SW 1271 (cell line): ENCODE results near the gene DGLUCY.
"Not testable (repeated sequence)": the region's sequence is repeated elsewhere in the genome, so short reads cannot be mapped to it uniquely, and the experiment has no call there.

Source experiments
- DNase-seq, 2 experiments: peaks; one replicate each; lab custom pipeline; 2025; lab: John Stamatoyannopoulos, UW

DGLUCY gene

DNA sequence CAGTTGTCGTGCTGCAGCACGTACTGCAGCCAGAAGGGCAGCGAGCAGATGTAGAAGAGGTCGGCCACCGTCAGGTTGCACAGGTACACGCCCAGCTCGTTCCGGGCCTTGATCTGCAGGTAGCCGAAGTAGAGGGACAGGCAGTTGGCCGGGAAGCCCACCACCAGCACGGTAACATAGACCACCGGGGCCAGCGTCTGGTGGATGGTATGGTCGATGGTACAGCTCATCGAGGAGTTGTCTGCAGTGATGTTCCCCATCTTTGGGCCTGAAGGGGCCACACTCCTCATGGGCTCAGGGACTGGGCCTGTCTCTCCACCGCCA is 120.9 kb downstream of the DGLUCY start:
- DNase-seq, result no peak

DNA sequence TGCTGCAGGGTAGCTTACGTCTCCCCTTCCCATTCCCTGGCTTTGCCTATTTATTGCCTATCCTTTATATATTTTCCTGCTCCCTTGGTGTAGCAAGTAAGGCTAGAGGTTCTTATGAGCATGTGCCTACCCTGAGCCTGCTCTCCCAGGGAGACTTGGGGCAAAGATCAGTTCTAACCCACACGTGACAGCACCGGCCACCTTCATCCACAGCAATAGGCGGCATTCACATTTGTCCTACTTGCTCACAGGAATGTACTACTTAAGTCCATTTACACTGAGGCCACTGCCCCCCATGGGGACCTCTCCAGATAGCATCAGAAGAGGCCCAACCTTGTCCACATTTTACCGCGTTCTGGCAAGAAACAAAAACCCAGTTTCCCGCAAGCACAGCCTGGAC is 122.0 kb downstream of the DGLUCY start:
- no peak for DNase-seq

DNA sequence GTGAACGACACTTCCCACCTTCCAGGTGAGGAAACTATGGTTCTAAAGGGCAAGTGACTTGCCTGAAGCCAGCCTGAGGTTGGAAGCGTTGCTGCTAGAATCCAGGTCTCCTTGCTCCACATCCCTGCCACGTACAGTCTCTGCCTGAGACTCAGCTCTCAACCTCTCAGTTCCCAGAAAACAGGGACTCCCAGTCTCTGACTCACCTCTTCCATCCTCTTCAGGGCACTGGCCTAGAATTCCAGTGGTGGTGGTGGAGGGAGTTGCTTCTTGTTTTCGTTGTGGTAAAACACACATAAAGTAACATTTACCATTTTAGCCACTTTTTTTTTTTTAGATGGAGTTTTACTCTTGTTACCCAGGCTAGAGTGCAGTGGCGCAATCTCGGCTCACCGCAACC is 123.3 kb downstream of the DGLUCY start:
- no peak for DNase-seq

DNA sequence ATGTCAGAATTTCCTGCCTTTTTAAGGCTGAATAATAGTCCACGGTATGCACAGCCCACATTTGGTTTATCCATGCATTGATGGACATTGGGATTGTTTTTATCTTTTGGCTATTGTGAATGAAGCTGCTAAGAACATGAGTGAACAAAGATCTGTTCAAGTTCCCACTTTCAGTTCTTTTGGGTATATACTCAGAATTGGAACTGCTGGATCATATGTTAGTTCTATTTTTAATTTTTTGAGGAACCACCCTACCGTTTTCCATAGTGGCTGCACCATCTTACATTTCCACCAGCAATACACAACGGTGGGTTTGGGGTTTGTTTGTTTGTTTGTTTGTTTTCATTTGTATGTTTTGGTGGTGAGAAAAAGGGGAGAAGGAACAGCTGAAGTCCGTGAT is 124.2 kb downstream of the DGLUCY start:
- no peak for DNase-seq

DNA sequence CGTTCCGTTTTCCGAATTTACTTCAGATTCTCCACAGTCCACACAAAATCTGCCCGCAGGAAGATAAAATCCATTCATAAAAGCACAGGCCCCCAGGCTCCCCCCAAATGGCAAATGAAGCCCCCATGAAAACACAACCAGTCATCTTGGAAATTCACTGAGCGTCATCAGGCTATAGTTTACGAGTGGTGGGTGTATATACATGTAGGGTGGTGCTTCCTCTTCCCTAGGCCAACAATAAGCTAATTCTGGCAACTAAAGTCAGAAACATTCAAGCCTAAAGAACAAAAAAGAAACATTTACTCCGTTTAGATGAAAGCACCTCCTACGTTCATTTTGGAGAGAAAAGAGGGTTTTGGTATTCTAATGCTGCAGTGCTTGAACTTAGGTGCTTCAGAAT is 124.8 kb downstream of the DGLUCY start:
- no peak for DNase-seq

DNA sequence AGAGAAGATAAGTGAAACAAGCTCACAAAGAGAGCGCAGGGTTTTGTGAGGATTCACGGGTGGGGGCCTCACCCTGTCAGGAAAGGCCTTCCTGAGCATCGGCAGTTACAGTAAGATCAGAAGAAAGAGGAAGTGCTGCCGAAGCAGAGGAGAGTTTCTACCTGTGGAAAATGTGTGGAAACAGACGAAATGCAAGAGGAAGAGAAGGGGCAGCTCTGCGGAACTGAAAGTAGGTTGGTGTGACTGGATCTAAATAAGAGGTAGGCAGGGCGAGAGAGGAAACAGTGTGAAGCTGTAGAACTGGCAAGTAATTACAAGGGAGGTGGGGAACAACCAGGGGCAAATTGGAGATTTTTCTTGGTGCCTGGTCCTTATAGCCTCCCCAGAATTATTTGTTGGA is 128.0 kb downstream of the DGLUCY start:
- DNase-seq, result no peak

DNA sequence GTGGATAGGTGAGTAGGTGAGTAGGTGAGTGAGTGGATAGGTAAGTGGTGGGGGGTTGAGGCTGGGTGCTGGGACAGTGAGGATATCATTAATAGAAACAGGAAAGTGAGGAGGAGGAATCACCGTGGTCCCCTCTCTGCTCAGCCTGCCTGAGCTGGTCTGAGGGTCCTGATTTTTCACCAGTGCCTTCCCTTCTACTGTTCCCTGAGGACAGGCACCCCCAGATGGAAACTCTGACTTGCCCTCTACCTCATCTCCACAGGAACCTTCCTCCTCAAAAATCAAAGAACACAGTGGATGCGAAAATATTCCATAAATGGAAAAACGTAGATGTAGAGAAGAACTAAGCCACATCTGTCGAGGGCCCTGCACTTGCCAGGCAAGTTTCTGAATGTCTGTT is 128.8 kb downstream of the DGLUCY start:
- no peak for DNase-seq

DNA sequence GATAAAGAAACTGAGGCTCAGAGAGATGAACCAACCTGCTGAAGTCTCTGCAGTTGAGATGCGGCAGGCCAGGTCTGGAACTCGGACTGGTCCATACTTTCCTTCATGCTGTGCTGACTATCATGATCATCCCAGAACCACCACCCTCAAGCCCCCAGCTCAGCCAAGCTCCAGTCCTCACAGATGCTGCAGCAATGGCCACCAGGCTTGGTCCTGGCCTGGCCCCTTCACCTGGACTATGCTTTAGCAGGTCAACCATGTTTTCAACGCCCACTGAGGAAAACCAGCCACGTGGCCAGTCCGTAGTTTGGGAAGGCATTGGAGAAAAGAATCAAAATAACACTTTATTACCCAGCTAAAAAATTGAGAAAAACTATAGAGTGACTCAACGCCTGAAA is 129.2 kb downstream of the DGLUCY start:
- DNase-seq, result no peak

DNA sequence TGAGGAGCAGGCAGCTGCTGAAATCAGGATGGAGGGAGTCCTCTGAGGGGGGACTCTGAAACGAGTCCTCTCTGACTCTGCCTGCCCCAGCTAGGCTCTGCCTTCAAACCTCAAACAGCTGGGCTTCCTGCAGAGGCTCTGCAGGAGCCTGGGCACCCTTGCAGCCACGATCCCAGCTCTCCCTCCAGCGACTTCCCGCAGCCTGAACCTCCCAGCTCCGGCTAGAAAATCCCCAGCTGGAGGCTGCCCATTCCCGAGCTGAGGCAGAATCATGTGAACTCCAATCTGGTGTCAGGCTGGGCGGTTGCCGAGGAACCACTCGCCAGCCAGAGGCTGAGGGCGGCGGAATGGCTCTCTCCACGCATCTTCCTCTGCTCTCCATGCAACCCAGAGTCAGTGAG is 130.6 kb downstream of the DGLUCY start, which contains the start of gene GPR68:
GPR68 (minus strand) TSS at position 204 of the 401 bp plus-strand sequence. CDS start 9,654 bp downstream, outside the sequence.
- no peak for DNase-seq

DNA sequence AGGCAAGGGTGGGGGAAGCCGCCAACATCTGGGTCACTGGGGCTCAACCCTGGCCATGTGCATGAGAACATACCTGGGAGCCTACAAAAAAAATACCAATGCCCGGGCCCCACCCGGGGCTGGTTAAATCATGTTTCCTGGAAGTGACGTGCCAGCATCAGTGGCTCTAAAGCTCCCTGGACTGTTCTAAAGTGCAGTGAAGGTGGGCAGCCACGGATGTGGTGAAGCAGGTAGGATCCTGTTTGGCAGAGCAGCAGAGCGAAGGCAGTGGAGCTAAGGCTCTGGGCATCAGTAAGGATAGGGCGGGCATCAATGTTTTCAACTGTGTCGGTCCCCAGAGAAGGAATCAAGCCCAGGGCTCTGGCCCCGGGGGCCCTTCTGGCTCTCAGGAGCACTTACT is 131.2 kb downstream of the DGLUCY start:
- no peak for DNase-seq

DNA sequence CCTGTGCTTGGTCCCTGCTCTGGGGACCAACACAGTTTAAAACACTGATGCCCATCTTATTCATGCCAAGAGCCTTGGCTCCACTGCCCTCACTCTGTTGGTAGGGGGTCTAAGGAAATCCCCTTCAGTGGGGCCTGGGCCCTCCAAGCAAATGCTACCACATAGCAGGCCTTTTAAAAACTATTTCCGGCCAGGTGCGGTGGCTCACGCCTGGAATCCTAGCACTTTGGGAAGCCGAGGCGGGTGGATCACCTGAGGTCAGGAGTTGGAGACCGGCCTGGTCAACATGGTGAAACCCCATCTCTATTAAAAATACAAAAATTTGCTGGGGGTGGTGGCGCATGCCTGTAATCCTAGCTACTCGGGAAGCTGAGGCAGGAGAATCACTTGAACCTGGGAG is 131.7 kb downstream of the DGLUCY start:
- DNase-seq, result not testable (repeated sequence)

DNA sequence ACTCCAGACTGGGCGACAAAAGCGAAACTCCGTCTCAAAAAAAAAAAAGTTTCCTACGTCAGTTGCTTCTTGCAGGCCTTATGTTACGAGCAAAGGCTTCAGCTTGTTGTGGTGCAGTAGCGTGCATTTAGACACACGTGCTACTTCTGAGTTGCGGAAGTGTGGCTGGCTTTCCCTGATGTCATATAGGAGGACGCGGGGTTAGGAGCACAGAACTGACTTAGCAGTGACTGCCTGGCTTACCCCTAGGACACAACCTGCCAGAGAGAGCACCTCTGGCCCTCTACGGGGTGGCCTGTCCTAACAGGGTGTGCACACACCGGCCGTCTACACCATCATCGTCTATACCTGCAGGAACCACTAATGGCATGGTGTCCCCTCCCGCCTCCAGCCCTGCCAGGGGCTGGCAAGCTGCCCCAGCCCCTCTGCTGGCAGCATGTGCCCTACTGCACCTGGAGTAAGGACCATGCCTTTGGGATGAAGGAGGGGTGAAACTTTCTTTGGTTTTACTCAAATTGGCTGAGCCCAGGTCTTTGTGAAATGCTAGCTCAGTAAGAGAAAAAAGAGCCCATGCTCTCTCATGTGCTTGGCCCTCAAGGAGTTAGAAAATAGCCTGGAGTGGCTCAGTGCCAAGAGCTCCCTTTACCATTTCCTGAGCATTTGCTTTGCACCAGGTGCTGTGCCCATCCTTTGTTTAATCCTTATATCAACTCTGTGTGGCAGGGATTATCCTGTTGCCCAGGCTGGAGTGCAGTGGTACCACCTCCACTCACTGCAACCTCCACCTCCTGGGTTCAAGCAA is 132.4 kb downstream of the DGLUCY start:
- DNase-seq, result no peak

DNA sequence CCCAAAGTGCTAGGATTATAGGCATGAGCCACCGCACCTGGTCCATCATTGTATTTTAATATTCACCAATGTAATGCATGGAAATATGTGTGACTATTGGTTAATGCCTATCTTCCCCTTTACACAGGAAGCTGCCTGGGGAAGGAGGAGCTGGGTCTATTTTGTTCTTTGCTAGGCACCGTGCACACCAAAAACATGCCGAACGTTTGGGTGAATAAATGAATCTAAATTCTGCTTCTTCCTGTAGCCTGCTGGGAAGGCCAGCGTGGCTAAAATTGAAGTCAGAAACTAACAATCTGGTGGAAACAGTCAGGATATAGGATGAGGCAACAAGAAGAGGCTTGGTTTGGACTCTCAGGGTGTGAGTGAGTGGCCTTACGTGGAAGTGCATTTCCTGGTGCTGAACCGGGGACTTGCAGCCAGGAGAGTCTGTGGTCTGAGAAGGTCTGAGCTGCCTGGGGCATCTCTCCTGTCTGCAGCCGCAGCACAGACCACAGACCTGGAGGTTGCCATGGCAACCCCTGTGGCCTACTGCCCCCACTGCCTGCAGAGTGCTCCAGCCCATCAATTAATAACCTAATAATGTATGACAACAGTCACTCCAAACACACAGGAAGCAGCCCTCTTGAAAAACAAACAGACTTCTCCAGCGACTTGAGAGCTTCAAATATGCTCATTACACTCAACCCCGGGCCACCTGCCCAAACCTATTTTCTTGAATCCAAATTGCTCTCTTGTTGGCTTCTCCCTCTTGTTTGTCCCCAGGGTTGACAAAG is 136.2 kb downstream of the DGLUCY start:
- DNase-seq, result no peak

DNA sequence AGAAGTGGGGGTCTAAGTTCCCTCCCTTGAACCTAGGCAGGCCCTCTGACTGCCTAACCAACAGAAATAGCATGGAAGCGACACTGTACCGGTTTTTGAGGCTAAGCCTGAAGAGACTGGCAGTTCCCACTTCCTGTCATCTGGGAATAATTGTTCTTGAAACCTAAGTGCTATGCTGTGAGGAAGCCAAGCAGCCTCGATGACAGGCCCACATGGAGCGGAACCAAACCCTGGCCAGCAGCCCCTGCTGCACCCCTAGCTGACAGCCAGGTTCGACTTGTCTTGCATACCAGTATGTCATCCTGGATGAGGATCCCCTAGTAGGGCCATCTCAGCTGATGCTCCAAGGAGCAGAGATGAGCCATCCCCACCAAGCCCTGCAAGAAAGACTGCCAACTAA is 137.0 kb downstream of the DGLUCY start:
- no peak for DNase-seq

DNA sequence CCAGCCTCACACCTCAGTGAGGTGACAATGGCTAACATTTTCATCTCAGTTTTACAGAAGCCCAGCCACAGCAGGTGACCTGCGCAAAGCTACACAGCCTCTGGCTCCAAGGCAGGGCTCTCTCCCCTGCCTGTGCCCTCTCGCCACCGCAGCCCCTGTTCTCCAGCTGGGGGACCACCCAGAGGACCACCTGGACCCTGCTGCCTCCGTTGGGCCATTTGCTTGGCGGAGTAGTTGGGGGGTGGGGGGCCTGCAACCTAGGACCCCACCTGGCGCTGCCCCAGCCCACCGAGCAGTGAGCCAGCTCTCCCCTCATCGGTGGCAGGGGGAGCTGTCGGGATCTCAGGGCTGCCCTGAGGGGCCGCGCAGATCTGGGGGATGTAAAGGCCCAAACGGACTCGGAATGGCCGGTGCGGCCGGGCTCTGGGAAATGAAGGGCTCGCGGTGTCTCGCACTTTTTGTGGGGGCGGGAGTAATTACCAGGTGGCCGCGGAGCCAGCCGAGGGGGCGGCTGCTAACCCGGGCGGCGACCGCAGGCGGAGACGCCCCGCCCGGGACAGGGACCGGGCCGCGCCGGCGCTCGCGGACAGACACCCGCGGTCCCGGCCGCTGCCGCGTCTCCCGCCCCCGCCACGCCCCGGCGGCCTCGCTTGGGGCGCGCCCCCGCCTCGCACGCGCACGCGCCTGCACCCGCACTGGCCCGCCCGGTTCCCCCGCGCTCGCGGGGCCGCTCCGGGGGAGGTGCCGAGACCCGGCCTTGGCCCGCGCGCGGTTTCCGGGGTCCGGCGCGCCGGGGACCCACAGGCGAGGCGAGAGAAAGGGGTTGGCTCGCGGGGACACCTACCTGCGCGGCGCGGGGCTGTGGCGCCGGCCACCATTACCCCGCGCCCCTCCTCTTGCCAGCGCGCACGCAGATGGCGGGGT is 139.3 kb downstream of the DGLUCY start:
- no peak for DNase-seq

DNA sequence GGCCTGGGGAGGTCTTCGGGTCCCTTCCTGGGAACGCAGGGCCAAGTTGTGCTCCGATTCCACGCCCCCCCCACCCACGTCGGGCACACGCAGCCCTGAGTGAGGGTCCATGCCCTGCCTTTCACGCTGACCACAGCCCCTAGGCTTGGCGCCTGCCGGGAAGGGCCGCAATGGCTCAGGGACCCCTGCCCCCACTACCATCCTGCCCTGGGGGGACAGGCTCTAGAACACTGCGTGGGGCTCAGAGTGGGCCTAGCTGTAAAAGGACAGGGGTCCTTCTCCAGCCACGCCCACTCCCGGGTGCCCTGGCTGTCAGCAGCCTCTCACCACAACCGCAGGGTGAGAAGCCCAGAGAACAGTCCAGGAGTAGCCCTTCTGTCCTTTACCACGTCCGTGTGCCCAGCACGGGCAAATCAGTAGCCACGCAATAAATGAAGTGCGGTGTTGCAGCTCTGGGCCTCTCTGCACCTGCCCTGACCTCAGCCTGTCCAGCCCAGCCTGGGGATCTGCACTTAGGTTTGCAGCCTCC is 140.0 kb downstream of the DGLUCY start:
- DNase-seq, result no peak

DNA sequence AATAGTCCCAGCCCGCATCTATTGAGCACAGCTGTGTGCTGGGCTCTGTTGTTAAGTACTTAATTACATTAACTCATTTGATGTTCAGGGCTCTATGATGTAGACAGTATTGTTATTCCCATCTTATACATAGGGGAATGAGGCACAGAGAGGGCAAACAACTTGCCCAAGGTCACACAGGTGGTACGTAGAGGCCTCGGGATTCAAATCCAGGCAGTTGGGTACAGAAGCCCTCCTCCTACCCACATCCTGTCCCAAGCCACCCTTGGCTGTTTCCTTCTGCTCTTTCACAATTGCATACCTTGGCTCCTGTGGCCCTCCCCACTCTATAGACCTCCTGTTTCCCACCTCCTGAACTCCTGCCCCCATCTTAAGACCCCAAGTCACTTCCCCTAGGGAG is 140.6 kb downstream of the DGLUCY start:
- DNase-seq, result no peak

DNA sequence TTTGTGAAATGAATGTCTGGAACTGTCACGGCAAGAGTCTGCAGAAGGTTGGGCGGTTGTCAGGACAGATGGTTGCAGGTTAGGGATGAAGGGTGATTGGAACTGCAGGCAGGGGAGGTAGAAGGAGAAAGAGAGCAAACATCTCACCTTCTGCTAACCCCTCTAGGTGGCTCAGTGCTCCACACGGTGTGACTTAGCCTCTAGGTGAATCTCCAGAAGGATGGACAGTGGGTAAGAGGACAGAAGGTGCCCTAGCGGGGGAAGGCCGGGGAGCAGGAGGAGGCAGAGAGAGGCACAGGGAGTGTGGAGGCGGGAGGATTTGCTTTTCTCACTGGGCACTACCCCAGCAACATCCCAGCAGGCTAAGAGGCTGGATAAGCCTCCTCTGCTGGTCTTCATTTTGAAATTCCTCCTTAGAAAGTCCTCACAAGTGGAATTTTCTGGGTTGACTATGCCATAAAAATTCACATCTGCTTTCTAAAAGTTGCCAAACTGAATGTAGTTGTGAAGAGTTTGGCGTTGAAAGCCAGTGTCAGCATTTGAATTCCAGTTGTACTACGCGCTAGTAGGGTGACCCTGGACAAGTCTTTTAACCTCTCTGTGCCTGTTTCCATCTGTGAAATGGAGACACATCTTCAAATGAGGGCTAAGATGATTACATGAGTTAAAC is 141.3 kb downstream of the DGLUCY start:
- no peak for DNase-seq

DNA sequence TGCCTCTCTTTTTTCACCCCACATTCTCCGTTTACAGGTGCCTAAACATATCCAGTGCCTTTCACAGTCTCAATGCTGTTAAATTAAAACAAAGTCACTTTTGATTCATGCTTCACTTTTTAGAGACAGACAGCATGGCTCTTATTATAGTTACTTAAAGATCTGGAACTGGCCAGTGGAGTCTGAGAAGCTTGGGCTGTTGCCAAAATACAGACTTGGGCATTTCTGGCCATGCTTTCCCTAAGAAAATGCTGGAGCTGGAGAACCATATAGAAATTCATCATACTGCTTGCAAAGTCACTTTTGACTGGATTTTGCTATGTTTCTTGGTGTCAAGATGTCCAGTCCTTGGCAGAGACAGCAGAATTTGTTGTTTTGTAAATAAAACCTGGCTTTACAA is 142.8 kb downstream of the DGLUCY start:
- DNase-seq, result no peak

DNA sequence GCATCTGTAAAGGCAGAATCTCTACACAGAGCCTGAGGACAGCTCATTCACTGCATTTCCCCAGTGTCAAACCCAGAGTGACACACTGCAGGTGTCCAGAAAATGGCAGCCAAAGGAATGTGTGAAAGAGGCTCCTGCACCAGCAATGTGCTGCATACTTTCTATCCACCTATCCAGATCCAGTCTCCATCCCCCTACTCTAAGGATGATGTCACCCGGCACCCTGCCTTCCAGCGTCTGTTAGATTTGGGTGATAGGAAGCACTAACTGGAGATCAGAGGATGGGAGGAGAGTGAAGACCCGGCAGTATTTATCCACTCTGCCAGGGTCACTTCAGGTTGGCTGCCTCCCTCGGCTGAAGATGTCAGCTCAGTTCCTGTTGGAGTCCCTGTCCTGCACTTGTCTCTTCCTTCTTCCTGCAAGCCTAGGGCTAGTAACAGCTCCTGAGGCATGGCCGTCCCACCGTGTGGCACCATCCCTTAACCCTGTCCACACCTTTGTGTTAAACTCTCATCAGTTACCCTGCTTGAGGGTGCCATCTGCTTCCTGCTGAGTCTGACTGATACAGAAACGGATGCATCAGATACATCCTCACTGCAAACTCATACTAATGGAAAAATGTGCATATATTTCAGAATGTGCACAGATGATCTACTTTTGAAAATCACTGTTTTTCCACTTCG is 143.6 kb downstream of the DGLUCY start:
- DNase-seq, result no peak

DNA sequence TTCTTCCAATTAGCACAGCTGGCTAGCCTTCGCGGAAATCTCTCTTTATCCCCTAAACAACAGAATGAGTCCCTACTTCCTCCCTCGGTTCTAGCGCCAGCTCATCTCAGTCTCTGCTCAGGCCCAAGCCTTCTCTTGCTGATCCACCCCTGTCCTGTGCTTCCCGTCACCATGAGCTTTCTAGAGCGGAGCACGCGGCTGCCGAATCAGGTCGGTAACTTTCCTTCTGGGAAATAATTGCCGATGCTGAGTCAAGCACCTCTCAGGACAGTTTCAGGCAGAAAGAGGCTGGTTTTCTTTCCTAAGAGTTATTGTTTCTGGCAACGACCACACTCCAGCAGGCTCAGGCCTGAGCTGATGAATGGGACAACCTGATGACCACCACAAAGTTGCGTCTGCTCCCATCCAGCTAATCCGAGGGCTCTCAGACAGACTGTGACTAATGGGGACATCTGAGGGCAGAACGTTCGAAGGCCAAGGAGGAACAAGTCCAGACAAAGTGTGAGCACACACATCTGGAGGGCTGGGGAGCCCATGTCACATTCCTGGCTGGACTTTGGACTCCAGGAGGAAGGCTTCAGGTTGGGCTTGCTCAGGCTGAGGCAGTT is 144.2 kb downstream of the DGLUCY start:
- DNase-seq, result no peak
